Putamen (tissue), 1 donor: ENCODE measurements around the gene OR5L1.

Source experiments
- DNase-seq: peaks from one replicate; pipeline ENCODE4 v3.0.0-alpha.2; 2016; ENCODE audit warnings: low spot score

Gene OR5L1

DNA sequence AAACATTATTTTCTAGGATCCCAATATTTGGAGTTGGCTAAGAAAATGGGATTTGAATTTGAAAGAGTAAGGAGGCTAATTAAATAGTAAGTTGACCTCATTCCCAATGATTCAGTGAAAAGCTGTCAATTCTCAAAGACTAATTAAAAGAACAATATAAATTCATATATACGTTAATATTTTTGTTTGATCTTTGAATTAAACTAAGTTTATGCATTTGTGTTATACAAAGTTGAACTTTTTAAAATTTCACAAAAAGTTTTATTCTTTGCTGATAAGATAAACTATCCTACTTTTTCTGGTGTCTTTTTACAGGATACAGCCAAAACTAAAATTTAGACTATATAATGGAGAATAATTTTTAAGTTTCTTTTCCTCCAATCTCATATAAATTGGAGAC, at the start of gene OR5L1:
Gene OR5L1 (plus strand): TSS at position 301 of the 400 bp plus-strand sequence. CDS start 100 bp downstream, outside the sequence.
- DNase-seq = no peak

- no peak for DNase-seq
These were observed 38.0 kb upstream of the OR5L1 start, which contains the start of gene OR5D13 for GRCh38 chr11:55773138-55773537. Gene OR5D13 (plus strand): TSS chr11:55773438. CDS start chr11:55773438, 0 bp downstream.

GRCh38 chr11:55791606-55792005, 19.6 kb upstream of the OR5L1 start:
- no peak for DNase-seq

GRCh38 chr11:55793321-55793720, 17.8 kb upstream of the OR5L1 start:
- DNase-seq = no peak

GRCh38 chr11:55795256-55795655, 15.9 kb upstream of the OR5L1 start, which contains the start of gene OR5D14:
Gene OR5D14 (plus strand): TSS chr11:55795556. CDS start chr11:55795556, 0 bp downstream.
- DNase-seq = no peak

- DNase-seq = no peak
These were observed 4.9 kb upstream of the OR5L1 start for GRCh38 chr11:55806248-55806647.

DNA sequence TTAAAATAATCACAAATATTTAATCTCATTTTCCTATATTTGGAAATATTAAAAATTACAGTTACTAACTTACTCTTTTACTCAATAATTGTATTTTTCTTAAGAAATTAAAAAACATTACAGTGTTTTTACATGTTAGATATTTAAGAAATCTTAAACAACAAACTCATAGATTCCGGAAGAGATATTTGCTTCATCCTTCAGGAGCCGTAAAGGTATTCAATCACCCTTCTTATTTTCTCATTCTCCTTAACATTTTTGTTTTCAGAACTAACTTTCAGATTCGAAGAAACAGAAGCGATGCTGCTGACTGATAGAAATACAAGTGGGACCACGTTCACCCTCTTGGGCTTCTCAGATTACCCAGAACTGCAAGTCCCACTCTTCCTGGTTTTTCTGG, 8.2 kb downstream of the OR5L1 start, which contains the start of gene OR5D18:
Gene OR5D18 (plus strand): TSS at position 301 of the 400 bp plus-strand sequence. CDS start 0 bp downstream, at position 301.
- no peak for DNase-seq

DNA sequence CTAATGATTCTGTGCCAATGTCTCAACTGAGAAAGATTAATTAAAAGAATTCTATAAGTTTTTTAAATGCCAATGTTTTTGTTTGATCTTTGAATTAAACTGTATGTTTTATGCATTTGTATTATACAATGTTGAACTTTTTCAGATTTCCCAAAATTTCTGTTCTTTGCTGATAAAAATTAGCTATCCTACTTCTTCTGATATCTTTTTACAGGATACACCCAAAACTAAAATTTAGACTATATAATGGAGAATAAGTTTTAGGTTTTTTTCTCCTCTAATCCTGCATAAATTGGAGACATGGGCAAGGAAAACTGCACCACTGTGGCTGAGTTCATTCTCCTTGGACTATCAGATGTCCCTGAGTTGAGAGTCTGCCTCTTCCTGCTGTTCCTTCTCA, 15.8 kb downstream of the OR5L1 start, which contains the start of gene OR5L2:
Gene OR5L2 (plus strand): TSS at position 301 of the 400 bp plus-strand sequence. CDS start 0 bp downstream, at position 301.
- DNase-seq = no peak

DNA sequence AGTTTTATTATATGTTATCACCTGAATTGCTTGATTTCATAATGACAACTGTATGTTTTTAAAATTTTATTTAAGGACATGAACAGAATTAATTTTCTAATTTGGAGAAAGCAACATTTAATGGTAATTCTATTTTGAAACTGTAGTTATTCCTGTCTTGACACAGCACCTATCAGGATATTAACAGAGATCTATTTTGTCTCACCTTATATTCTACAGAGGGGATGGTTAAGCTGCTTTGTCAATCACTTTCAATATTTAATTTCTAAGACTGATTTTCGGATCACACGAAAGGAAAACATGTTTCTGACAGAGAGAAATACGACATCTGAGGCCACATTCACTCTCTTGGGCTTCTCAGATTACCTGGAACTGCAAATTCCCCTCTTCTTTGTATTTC, 27.3 kb downstream of the OR5L1 start, which contains the start of gene OR5D16:
Gene OR5D16 (plus strand): TSS at position 301 of the 400 bp plus-strand sequence. CDS start 0 bp downstream, at position 301.
- no peak for DNase-seq

DNA sequence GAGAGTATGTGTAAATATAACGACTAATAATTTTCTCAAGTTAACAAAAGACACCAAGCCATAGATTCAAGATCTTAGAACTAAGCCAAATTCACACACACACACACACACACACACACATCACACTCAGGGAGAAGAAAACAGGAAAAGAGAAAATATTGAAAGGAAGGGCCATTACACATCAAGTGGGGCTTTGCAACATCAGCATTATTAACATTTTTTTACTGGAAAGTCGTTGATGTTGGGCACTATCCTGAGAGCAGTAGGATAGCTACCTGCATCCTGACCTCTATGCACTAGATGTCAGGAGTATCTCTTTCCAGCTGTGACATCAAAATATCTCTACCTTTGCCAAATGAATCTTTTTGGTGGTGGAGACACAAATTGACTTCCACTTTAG, 36.3 kb downstream of the OR5L1 start:
- no peak for DNase-seq

DNA sequence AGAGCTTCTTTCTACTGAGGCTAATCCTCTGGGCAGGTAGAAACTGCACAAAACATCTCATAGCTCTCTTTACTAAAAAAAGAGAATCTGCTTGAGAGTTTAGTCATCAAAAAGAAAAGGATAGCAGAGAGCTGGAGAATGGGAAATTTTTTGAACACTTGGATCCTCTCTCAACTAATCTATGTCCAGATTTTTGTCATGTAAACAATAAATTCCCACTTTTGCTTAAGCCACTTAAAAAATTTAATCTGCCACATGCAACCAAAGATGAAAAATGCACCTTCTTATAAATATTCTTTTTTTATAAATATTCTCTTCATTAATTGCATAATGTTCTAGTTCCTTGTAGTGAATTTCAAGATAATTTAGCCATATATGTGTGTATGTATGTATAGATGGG, 37.9 kb downstream of the OR5L1 start:
- no peak for DNase-seq

GRCh38 chr11:55852141-55852540, 41.0 kb downstream of the OR5L1 start:
- no peak for DNase-seq

DNA sequence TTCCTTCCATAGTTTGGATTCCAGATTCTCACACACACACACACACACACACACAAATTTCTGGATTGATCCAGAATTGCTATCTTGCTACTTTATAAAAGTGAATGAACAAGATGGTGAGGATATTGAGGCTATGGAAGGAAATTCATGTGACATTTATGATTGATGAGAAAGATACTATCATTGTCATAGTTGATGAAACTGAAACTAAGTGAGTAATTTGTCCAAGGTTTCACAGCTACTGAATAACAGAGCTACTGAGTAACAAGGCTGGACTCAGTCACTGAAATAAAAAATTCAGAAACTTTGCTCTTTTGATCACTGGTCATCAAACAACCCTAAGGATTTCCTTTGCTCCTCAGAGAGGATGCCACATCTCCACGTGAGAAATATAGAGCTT, 43.5 kb downstream of the OR5L1 start:
- no peak for DNase-seq
